NB4 (cell line): ENCODE measurements around the gene SMAD7.

ENCODE experiments used
- POLR2A ChIP-seq: IDR thresholded peaks from 2 replicates; pipeline ENCODE4 v1.6.1; 2011; ENCODE audit warnings: mild to moderate bottlenecking; ENCODE audit not compliant: insufficient read length; ENCODE audit errors: extremely low read depth
- TF ChIP-seq, protein P1 (sequence below): IDR thresholded peaks from one replicate; pipeline ENCODE4 v1.5.1; 2012; ENCODE audit warnings: low read depth, low read length

DNA sequence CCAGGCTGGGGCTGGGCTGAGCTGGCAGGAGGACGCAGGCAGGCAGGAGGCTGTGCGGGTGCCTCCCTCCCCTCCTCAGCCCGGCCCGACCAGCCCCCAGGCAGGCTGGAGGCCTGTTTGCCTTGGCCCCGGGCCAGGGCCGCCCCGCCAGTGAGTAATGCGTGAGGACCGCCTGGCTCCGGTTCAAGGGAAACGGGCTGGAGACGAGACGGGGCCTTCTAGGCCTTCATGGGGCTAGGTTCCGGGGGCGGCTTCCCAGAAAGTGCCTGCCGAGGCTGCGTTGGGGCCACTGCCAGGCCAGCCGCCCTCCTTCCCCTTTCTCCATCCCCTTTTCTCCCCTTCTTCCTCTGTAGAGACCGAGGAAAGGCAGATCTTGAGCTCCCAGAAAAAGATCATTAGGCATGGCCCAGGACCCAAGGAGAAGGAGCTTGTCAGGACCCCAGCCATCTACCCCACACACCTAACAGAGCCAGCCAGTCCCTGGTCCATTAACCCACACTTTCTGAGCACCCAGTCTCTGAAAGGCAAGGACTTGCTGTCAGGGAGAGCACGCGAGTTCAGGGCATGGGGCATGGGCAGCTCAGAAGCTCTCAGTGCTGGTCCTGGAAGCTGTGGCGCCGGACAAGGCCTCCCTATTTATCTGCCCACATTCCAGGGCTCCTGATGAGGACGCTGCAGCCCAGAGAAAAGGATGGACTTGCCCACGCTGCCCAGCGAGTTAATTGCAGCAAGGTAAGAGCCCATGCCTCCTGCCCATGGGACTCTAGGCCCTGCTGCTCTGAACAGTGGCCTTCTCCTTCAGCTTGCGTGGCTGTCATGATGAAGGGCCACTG is 48.5 kb downstream of the SMAD7 start:
- TF ChIP-seq, protein P1, sequence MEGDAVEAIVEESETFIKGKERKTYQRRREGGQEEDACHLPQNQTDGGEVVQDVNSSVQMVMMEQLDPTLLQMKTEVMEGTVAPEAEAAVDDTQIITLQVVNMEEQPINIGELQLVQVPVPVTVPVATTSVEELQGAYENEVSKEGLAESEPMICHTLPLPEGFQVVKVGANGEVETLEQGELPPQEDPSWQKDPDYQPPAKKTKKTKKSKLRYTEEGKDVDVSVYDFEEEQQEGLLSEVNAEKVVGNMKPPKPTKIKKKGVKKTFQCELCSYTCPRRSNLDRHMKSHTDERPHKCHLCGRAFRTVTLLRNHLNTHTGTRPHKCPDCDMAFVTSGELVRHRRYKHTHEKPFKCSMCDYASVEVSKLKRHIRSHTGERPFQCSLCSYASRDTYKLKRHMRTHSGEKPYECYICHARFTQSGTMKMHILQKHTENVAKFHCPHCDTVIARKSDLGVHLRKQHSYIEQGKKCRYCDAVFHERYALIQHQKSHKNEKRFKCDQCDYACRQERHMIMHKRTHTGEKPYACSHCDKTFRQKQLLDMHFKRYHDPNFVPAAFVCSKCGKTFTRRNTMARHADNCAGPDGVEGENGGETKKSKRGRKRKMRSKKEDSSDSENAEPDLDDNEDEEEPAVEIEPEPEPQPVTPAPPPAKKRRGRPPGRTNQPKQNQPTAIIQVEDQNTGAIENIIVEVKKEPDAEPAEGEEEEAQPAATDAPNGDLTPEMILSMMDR = no peak
- TF ChIP-seq POLR2A = no peak
